22Rv1 (cell line): ENCODE measurements around the gene KIAA0513.

Source experiments
- H3K27ac ChIP-seq: fragments of 450-650 bp; 2 replicates; pipeline ENCODE4 v1.5.1; 2017
- CTCF ChIP-seq: fragments of 450-650 bp; IDR thresholded peaks from 2 replicates; pipeline ENCODE4 v1.5.1; 2017; ENCODE audit warnings: mild to moderate bottlenecking
- ZFX ChIP-seq: fragments of 450-650 bp; IDR thresholded peaks from 2 replicates; pipeline ENCODE4 v1.6.1; 2017; ENCODE audit warnings: antibody characterized with exemption, borderline replicate concordance

The KIAA0513 gene

GRCh38 chr16:85005285-85006069 lies 22.1 kb upstream of the KIAA0513 start:
- TF ChIP-seq CTCF, result no peak
- no peak for TF ChIP-seq ZFX
- no peak overlapping the region for H3K27ac ChIP-seq

- TF ChIP-seq ZFX (no peak), CTCF (no peak)
- no peak overlapping the region for H3K27ac ChIP-seq
Observed at GRCh38 chr16:85006639-85007038, 21.0 kb upstream of the KIAA0513 start.

GRCh38 chr16:85007496-85008214 lies 19.9 kb upstream of the KIAA0513 start:
- TF ChIP-seq CTCF (no peak), ZFX (no peak)
- no peak overlapping the region for H3K27ac ChIP-seq

GRCh38 chr16:85008271-85008670 lies 19.3 kb upstream of the KIAA0513 start:
- TF ChIP-seq ZFX, result no peak
- TF ChIP-seq CTCF, result no peak
- H3K27ac ChIP-seq, result no peak overlapping the region

GRCh38 chr16:85010446-85010930 lies 17.1 kb upstream of the KIAA0513 start:
- H3K27ac ChIP-seq, result peak overlapping the region; percentile 84

GRCh38 chr16:85010931-85011845 lies 16.4 kb upstream of the KIAA0513 start, which contains the start of gene ZDHHC7:
Gene ZDHHC7, minus strand, starts transcription at chr16:85011535. Its CDS starts 20,917 bp downstream, at chr16:84990618.
- peak within 1 kb of the TSS; percentile 84 for H3K27ac ChIP-seq
- no peak for TF ChIP-seq CTCF
- no peak for TF ChIP-seq ZFX

More at GRCh38 chr16:85010446-85010930, 17.1 kb upstream of the KIAA0513 start:
- TF ChIP-seq ZFX, result no peak
- TF ChIP-seq CTCF, result no peak
